Subcutaneous adipose tissue (tissue), 4 donors: ENCODE results near the gene PRELID3B. TPM values are rescaled to one million over a fixed set of nuclear protein-coding genes. Genes with fewer than 3 reads are reported as not detected.

Experiments
- CTCF ChIP-seq: fragments of 450-650 bp; IDR thresholded peaks from one replicate; pipeline ENCODE4 v1.5.1; 2016; ENCODE audit warnings: low read depth, mild to moderate bottlenecking, control low read depth, antibody characterized with exemption, moderate library complexity
- total RNA-seq, 4 donors: library from RNA; depleted of rRNA; stranded (reverse); fragments of >200 nt; gene quantifications; one replicate each; pipeline ENCODE4 v1.1.0, GENCODE V29; 2016

Gene PRELID3B
- total RNA-seq, 4 donors from 2014 or later = 39.2 to 83.2 (median 46.3) TPM

- TF ChIP-seq CTCF = no peak
These were observed 57.9 kb downstream of the PRELID3B start for GRCh38 chr20:58984691-58985090.

Other genes starting within 250 kb of the PRELID3B start
- under 1 TPM in 1 of 4 donors, not detected in 3; 0.34 TPM for gene GNAS-AS1, start 191.9 kb downstream of the PRELID3B start, total RNA-seq
- gene GNAS, start 190.1 kb downstream of the PRELID3B start, total RNA-seq = 1,000 to 10,000 TPM in 1 of 4 donors, 100 to 1,000 TPM in 3; 671 to 1,187 (median 863) TPM
- 10 to 100 TPM; 36.3 to 64.8 (median 47.0) TPM for gene NELFCD, start 61.5 kb downstream of the PRELID3B start, total RNA-seq
- 100 to 1,000 TPM; 150 to 496 (median 222) TPM for gene CTSZ, start 35.5 kb downstream of the PRELID3B start, total RNA-seq
- gene TUBB1, start 23.4 kb downstream of the PRELID3B start, total RNA-seq = under 1 TPM in 1 of 4 donors, not detected in 3; 0.33 TPM
- gene ATP5F1E, start 10.5 kb downstream of the PRELID3B start, total RNA-seq = 10 to 100 TPM; 35.8 to 90.0 (median 38.6) TPM
- gene ZNF831, start 121.0 kb upstream of the PRELID3B start, total RNA-seq = 1 to 10 TPM in 1 of 4 donors, under 1 TPM in 3; 0.19 to 1.0 (median 0.77) TPM